Mesothelial cell of epicardium (in vitro differentiated cells): ENCODE measurements around the gene SLC39A12. TPM values are rescaled to one million over a fixed set of nuclear protein-coding genes. Genes with fewer than 3 reads are reported as not detected.
"Not testable (repeated sequence)": the region's sequence is repeated elsewhere in the genome, so short reads cannot be mapped to it uniquely, and the experiment has no call there.

ENCODE experiments used
- DNase-seq, 2 experiments: peaks; one replicate each; pipeline ENCODE4 v3.0.0; 2021; ENCODE audit warnings: low spot score in 2 of 2; ENCODE audit not compliant: unreplicated experiment in 2 of 2
- H3K27ac Mint-ChIP-seq: 2 replicates; pipeline ENCODE4 v1.8.0; 2021; ENCODE audit warnings: mixed read lengths
- H3K27me3 Mint-ChIP-seq: 2 replicates; pipeline ENCODE4 v1.8.0; 2021; ENCODE audit warnings: low read depth, mixed read lengths
- H3K36me3 Mint-ChIP-seq: 2 replicates; pipeline ENCODE4 v1.8.0; 2021; ENCODE audit warnings: mixed read lengths
- H3K4me1 Mint-ChIP-seq: 2 replicates; pipeline ENCODE4 v1.8.0; 2021; ENCODE audit warnings: mixed read lengths
- H3K4me3 Mint-ChIP-seq: 2 replicates; pipeline ENCODE4 v1.8.0; 2021; ENCODE audit warnings: mild to moderate bottlenecking, moderate library complexity, mixed read lengths
- H3K9me3 Mint-ChIP-seq: 2 replicates; pipeline ENCODE4 v1.8.0; 2021; ENCODE audit warnings: mixed read lengths
- CTCF ChIP-seq: fragments of 200-600 bp; sonication (generic); IDR thresholded peaks from one replicate; pipeline ENCODE4 v1.5.0; 2021; ENCODE audit warnings: antibody characterized with exemption; ENCODE audit not compliant: unreplicated experiment
- total RNA-seq: library from RNA; stranded (reverse); gene quantifications from 3 replicates; pipeline ENCODE4 v1.2.1, GENCODE V29; 2021

SLC39A12 gene
- total RNA-seq, 1 donor from 2014 or later: not detected

GRCh38 chr10:17921378-17921777 lies 30.3 kb upstream of the SLC39A12 start:
- Mint-ChIP-seq H3K4me3 (no peak overlapping the region), H3K27me3 (no peaks in the 10 kb centered on the region), H3K9me3 (peaks cover 15% of the 10 kb centered on the region), H3K36me3 (no peaks in the 10 kb centered on the region), H3K4me1 (peaks cover 4% of the 10 kb centered on the region), H3K27ac (no peak overlapping the region)
- no peak for DNase-seq
- no peak for TF ChIP-seq CTCF

GRCh38 chr10:17923728-17924127 lies 28.0 kb upstream of the SLC39A12 start:
- no peaks in the 10 kb centered on the region for H3K36me3 Mint-ChIP-seq
- H3K27me3 Mint-ChIP-seq: no peaks in the 10 kb centered on the region
- no peak overlapping the region for H3K4me3 Mint-ChIP-seq
- H3K4me1 Mint-ChIP-seq: peaks cover 4% of the 10 kb centered on the region
- peaks cover 13% of the 10 kb centered on the region for H3K9me3 Mint-ChIP-seq
- TF ChIP-seq CTCF: no peak
- H3K27ac Mint-ChIP-seq: no peak overlapping the region
- DNase-seq: no peak

- no peak for TF ChIP-seq CTCF
- no peaks in the 10 kb centered on the region for H3K4me1 Mint-ChIP-seq
- no peak overlapping the region for H3K4me3 Mint-ChIP-seq
- H3K27me3 Mint-ChIP-seq: peaks cover 17% of the 10 kb centered on the region
- no peaks in the 10 kb centered on the region for H3K36me3 Mint-ChIP-seq
- no peak overlapping the region for H3K27ac Mint-ChIP-seq
- H3K9me3 Mint-ChIP-seq: peaks cover 18% of the 10 kb centered on the region
- DNase-seq: no peak
Observed at GRCh38 chr10:17943033-17943745, 8.5 kb upstream of the SLC39A12 start.

GRCh38 chr10:17950269-17950668 lies 1.4 kb upstream of the SLC39A12 start:
- H3K4me1 Mint-ChIP-seq, H3K36me3 Mint-ChIP-seq, DNase-seq, H3K4me3 Mint-ChIP-seq, H3K9me3 Mint-ChIP-seq, H3K27ac Mint-ChIP-seq: not testable (repeated sequence)
- peaks cover 15% of the 10 kb centered on the region for H3K27me3 Mint-ChIP-seq

- no peak for DNase-seq
- peaks cover 17% of the 10 kb centered on the region for H3K27me3 Mint-ChIP-seq
- no peak overlapping the region for H3K4me3 Mint-ChIP-seq
- H3K9me3 Mint-ChIP-seq: peaks cover 5% of the 10 kb centered on the region
- peaks cover 3% of the 10 kb centered on the region for H3K4me1 Mint-ChIP-seq
- H3K36me3 Mint-ChIP-seq: no peaks in the 10 kb centered on the region
- no peak overlapping the region for H3K27ac Mint-ChIP-seq
- no peak for TF ChIP-seq CTCF
Observed at GRCh38 chr10:17950726-17951125, 992 bp upstream of the SLC39A12 start.

- H3K27ac Mint-ChIP-seq, H3K4me3 Mint-ChIP-seq, H3K9me3 Mint-ChIP-seq, DNase-seq, H3K4me1 Mint-ChIP-seq, H3K36me3 Mint-ChIP-seq: not testable (repeated sequence)
- H3K27me3 Mint-ChIP-seq: peaks cover 20% of the 10 kb centered on the region
Observed at GRCh38 chr10:17954372-17954771, 2.7 kb downstream of the SLC39A12 start.

- TF ChIP-seq CTCF: no peak
- Mint-ChIP-seq H3K36me3 (no peaks in the 10 kb centered on the region), H3K4me1 (peaks cover 3% of the 10 kb centered on the region), H3K4me3 (no peak overlapping the region), H3K27me3 (peaks cover 20% of the 10 kb centered on the region), H3K9me3 (no peaks in the 10 kb centered on the region), H3K27ac (no peak overlapping the region)
- no peak for DNase-seq
Observed at GRCh38 chr10:17954861-17955260, 3.1 kb downstream of the SLC39A12 start.
